Type B pancreatic cell (in vitro differentiated cells): ENCODE data around the gene DBH. TPM values are rescaled to one million over a fixed set of nuclear protein-coding genes. Genes with fewer than 3 reads are reported as not detected.

Experiments used
- DNase-seq: peaks from one replicate; pipeline ENCODE4 v3.0.0; 2021; ENCODE audit warnings: mixed read lengths; ENCODE audit not compliant: unreplicated experiment; ENCODE audit errors: extremely low spot score
- H3K27ac Mint-ChIP-seq: 2 replicates; pipeline ENCODE4 v1.8.0; 2021; ENCODE audit warnings: mild to moderate bottlenecking, mixed read lengths
- H3K27me3 Mint-ChIP-seq: 2 replicates; pipeline ENCODE4 v1.8.0; 2021; ENCODE audit warnings: mixed read lengths
- H3K36me3 Mint-ChIP-seq: 2 replicates; pipeline ENCODE4 v1.8.0; 2021; ENCODE audit warnings: mixed read lengths
- H3K4me1 Mint-ChIP-seq: one replicate; pipeline ENCODE4 v1.8.0; 2021; ENCODE audit warnings: mixed read lengths; ENCODE audit not compliant: unreplicated experiment
- H3K4me3 Mint-ChIP-seq: 2 replicates; pipeline ENCODE4 v1.8.0; 2021; ENCODE audit warnings: mild to moderate bottlenecking, mixed read lengths
- H3K9me3 Mint-ChIP-seq: 2 replicates; pipeline ENCODE4 v1.8.0; 2021; ENCODE audit warnings: mixed read lengths
- CTCF ChIP-seq: fragments of 200-600 bp; sonication (generic); conservative IDR thresholded peaks from 2 replicates; pipeline ENCODE4 v1.5.0; 2021; ENCODE audit warnings: antibody characterized with exemption, mild to moderate bottlenecking
- total RNA-seq: library from RNA; stranded (reverse); gene quantifications from 2 replicates; pipeline ENCODE4 v1.2.1, GENCODE V29; 2021; ENCODE audit warnings: low replicate concordance

Gene DBH
- total RNA-seq, 1 donor from 2014 or later, result 0.12 TPM

GRCh38 chr9:133601746-133602145 lies 34.4 kb upstream of the DBH start:
- TF ChIP-seq CTCF, result no peak
- peaks cover 31% of the 10 kb centered on the region for H3K27me3 Mint-ChIP-seq
- DNase-seq, result no peak
- no peaks in the 10 kb centered on the region for H3K4me1 Mint-ChIP-seq
- no peaks in the 10 kb centered on the region for H3K36me3 Mint-ChIP-seq
- no peak overlapping the region for H3K4me3 Mint-ChIP-seq
- no peak overlapping the region for H3K27ac Mint-ChIP-seq
- H3K9me3 Mint-ChIP-seq, result peaks cover 4% of the 10 kb centered on the region

GRCh38 chr9:133602277-133602676 lies 33.9 kb upstream of the DBH start:
- Mint-ChIP-seq H3K9me3 (peaks cover under 1% of the 10 kb centered on the region), H3K27me3 (peaks cover 36% of the 10 kb centered on the region), H3K27ac (no peak overlapping the region), H3K4me1 (no peaks in the 10 kb centered on the region), H3K36me3 (no peaks in the 10 kb centered on the region), H3K4me3 (no peak overlapping the region)
- no peak for TF ChIP-seq CTCF
- no peak for DNase-seq

- no peak for DNase-seq
- H3K4me1 Mint-ChIP-seq, result no peaks in the 10 kb centered on the region
- peak; percentile 51 for TF ChIP-seq CTCF
- H3K4me3 Mint-ChIP-seq, result no peak overlapping the region
- H3K27me3 Mint-ChIP-seq, result peaks cover 47% of the 10 kb centered on the region
- H3K36me3 Mint-ChIP-seq, result no peaks in the 10 kb centered on the region
- H3K9me3 Mint-ChIP-seq, result no peaks in the 10 kb centered on the region
- no peak overlapping the region for H3K27ac Mint-ChIP-seq
These were observed 32.8 kb upstream of the DBH start for GRCh38 chr9:133603135-133603927.

- Mint-ChIP-seq H3K27me3 (peaks cover 51% of the 10 kb centered on the region), H3K36me3 (no peaks in the 10 kb centered on the region), H3K27ac (no peak overlapping the region), H3K4me1 (no peaks in the 10 kb centered on the region), H3K4me3 (no peak overlapping the region), H3K9me3 (no peaks in the 10 kb centered on the region)
- TF ChIP-seq CTCF, result peak; percentile 32
- no peak for DNase-seq
These were observed 31.9 kb upstream of the DBH start for GRCh38 chr9:133604214-133604613.

GRCh38 chr9:133604856-133605255 lies 31.3 kb upstream of the DBH start:
- H3K36me3 Mint-ChIP-seq, result no peaks in the 10 kb centered on the region
- H3K4me1 Mint-ChIP-seq, result no peaks in the 10 kb centered on the region
- peaks cover 57% of the 10 kb centered on the region for H3K27me3 Mint-ChIP-seq
- no peak overlapping the region for H3K27ac Mint-ChIP-seq
- no peak for DNase-seq
- H3K9me3 Mint-ChIP-seq, result no peaks in the 10 kb centered on the region
- H3K4me3 Mint-ChIP-seq, result no peak overlapping the region
- TF ChIP-seq CTCF, result no peak
